Liver (tissue), 9 donors: ENCODE data around the gene ADAMTS7. TPM values are rescaled to one million over a fixed set of nuclear protein-coding genes. Genes with fewer than 3 reads are reported as not detected.
"Not testable (repeated sequence)": the region's sequence is repeated elsewhere in the genome, so short reads cannot be mapped to it uniquely, and the experiment has no call there.

Experiments
- DNase-seq: peaks from one replicate; pipeline ENCODE4 v3.0.0-alpha.2; 2017; ENCODE audit warnings: low spot score
- H3K27ac ChIP-seq, 2 donors: one replicate each; pipeline ENCODE4 v1.7.0; 2013; ENCODE audit warnings: inconsistent platforms in 2 of 2, low read length in 2 of 2, control low read depth in 1 of 2, low read depth in 1 of 2, mild to moderate bottlenecking in 1 of 2
- H3K27me3 ChIP-seq, 4 donors: one replicate each; pipeline versions ENCODE4 v1.6.1 to v1.7.0; 2013; ENCODE audit warnings: low read length in 3 of 4, inconsistent platforms in 1 of 4, mild to moderate bottlenecking in 1 of 4, moderate library complexity in 1 of 4; ENCODE audit not compliant: control insufficient read depth in 4 of 4, insufficient read depth in 4 of 4
- H3K36me3 ChIP-seq, 4 donors: one replicate each; pipeline versions ENCODE4 v1.6.1 to v1.7.0; 2013; ENCODE audit warnings: low read length in 3 of 4, mild to moderate bottlenecking in 3 of 4, low read depth in 1 of 4, moderate library complexity in 1 of 4; ENCODE audit not compliant: control insufficient read depth in 4 of 4, insufficient read depth in 3 of 4
- H3K4me1 ChIP-seq, 4 donors: one replicate each; pipeline versions ENCODE4 v1.6.1 to v1.7.0; 2013; ENCODE audit warnings: low read length in 3 of 4, mild to moderate bottlenecking in 3 of 4, moderate library complexity in 1 of 4; ENCODE audit not compliant: control insufficient read depth in 4 of 4, insufficient read depth in 4 of 4
- H3K4me3 ChIP-seq, 3 donors: one replicate each; pipeline versions ENCODE4 v1.6.1 to v1.7.0; 2013; ENCODE audit warnings: low read length in 3 of 3, control low read depth in 1 of 3, low read depth in 1 of 3, mild to moderate bottlenecking in 1 of 3
- H3K9ac ChIP-seq, 2 donors: one replicate each; pipeline ENCODE4 v1.7.0; 2013; ENCODE audit warnings: low read length in 2 of 2, mild to moderate bottlenecking in 2 of 2, moderate library complexity in 2 of 2, control low read depth in 1 of 2, low read depth in 1 of 2
- H3K9me3 ChIP-seq, 4 donors: one replicate each; pipeline versions ENCODE4 v1.6.1 to v1.7.0; 2013; ENCODE audit warnings: low read length in 3 of 4; ENCODE audit not compliant: control insufficient read depth in 4 of 4
- EGR1 ChIP-seq, 2 donors: IDR thresholded peaks; 2 replicates each; pipeline ENCODE4 v1.6.1; 2016 to 2018; ENCODE audit warnings: antibody characterized with exemption in 2 of 2, low read depth in 2 of 2
- FOXA1 ChIP-seq: IDR thresholded peaks from 2 replicates; pipeline ENCODE4 v1.6.1; 2016; ENCODE audit warnings: antibody characterized with exemption
- FOXA2 ChIP-seq: IDR thresholded peaks from 2 replicates; pipeline ENCODE4 v1.6.1; 2016; ENCODE audit warnings: antibody characterized with exemption
- GABPA ChIP-seq, 2 donors: IDR thresholded peaks in 1 of 2; conservative IDR thresholded peaks in 1 of 2; 2 replicates each; pipeline ENCODE4 v1.6.1; 2016; ENCODE audit warnings: antibody characterized with exemption in 2 of 2, mild to moderate bottlenecking in 1 of 2, moderate library complexity in 1 of 2
- HNF4A ChIP-seq, 2 donors: conservative IDR thresholded peaks; 2 replicates each; pipeline ENCODE4 v1.6.1; 2016; ENCODE audit warnings: antibody characterized with exemption in 2 of 2, mild to moderate bottlenecking in 2 of 2
- HNF4G ChIP-seq: IDR thresholded peaks from 2 replicates; pipeline ENCODE4 v1.6.1; 2016; ENCODE audit warnings: antibody characterized with exemption
- JUND ChIP-seq, 2 donors: IDR thresholded peaks; 2 replicates each; pipeline ENCODE4 v1.6.1; 2016; ENCODE audit warnings: antibody characterized with exemption in 2 of 2
- MAX ChIP-seq: IDR thresholded peaks from 2 replicates; pipeline ENCODE4 v1.6.1; 2016; ENCODE audit warnings: antibody characterized with exemption
- REST ChIP-seq: IDR thresholded peaks from 2 replicates; pipeline ENCODE4 v1.6.1; 2016; ENCODE audit warnings: antibody characterized with exemption, mild to moderate bottlenecking
- YY1 ChIP-seq: IDR thresholded peaks from 2 replicates; pipeline ENCODE4 v1.6.1; 2016; ENCODE audit warnings: antibody characterized with exemption, mild to moderate bottlenecking
- ZBTB33 ChIP-seq: IDR thresholded peaks from 2 replicates; pipeline ENCODE4 v1.6.1; 2016; ENCODE audit warnings: antibody characterized with exemption
- WGBS: extraction: QIAGEN DNeasy Blood & Tissue Kit; methylation state at CpG from one replicate; pipeline ENCODE4 v1.1.7; 2013; 5-methylcytosine and 5-hydroxymethylcytosine counted together
- polyA plus RNA-seq, 2 donors: library from polyadenylated mRNA; stranded (reverse) in 1 of 2; unstranded in 1 of 2; fragments of 200-250 nt in 1 of 2; fragments of >200 nt in 1 of 2; fragmentation: Nextera tagmentation in 1 of 2; extraction: Ambion mirVana in 1 of 2; gene quantifications; one replicate each; pipeline versions ENCODE4 v1.2.1 to v1.2.3, GENCODE V29; 2013 to 2015
- total RNA-seq, 2 donors: library from RNA; depleted of rRNA; stranded (reverse); fragments of >200 nt; gene quantifications; one replicate each; pipeline ENCODE4 v1.2.3, GENCODE V29; 2014
- donor health status: healthy.
- donor health status: healthy.
- donor health status: healthy.
- donor health status: healthy.
- donor health status: healthy.

Gene ADAMTS7
- total and polyA plus RNA-seq, 4 donors: 0.13 to 2.4 (median 1.3) TPM

GRCh38 chr15:78776046-78776925, 35.0 kb downstream of the ADAMTS7 start:
- not testable (repeated sequence) for DNase-seq, H3K36me3 ChIP-seq, H3K27ac ChIP-seq, H3K9me3 ChIP-seq, H3K4me1 ChIP-seq, H3K9ac ChIP-seq, H3K27me3 ChIP-seq, H3K4me3 ChIP-seq
- 91% methylated on average over 25 of the region's 25 CpGs for WGBS

GRCh38 chr15:78775472-78775871, 35.8 kb downstream of the ADAMTS7 start:
- no peak for TF ChIP-seq GABPA (IDR thresholded peaks at IDR 0.05 in 1 of 2, conservative IDR thresholded peaks at IDR 0.05 in 1 of 2)
- no peak for TF ChIP-seq REST
- TF ChIP-seq ZBTB33: no peak
- no peak for TF ChIP-seq MAX
- TF ChIP-seq FOXA1: no peak
- no peak for TF ChIP-seq JUND (IDR thresholded peaks at IDR 0.05)
- no peak for TF ChIP-seq EGR1 (IDR thresholded peaks at IDR 0.05; ENCODE audit: low read depth in 2 of 2)
- TF ChIP-seq HNF4G: no peak
- no peak for TF ChIP-seq YY1
- no peak for TF ChIP-seq FOXA2
- no peak for TF ChIP-seq HNF4A (conservative IDR thresholded peaks at IDR 0.05)
- WGBS: 88% methylated on average over 7 of the region's 8 CpGs
- Histone ChIP-seq H3K9me3 (no peaks in the 10 kb centered on the region), H3K4me1 (peaks cover 0 to 2% (median 0%) of the 10 kb centered on the region in 4 donors), H3K36me3 (no peaks in the 10 kb centered on the region), H3K27me3 (no peaks in the 10 kb centered on the region), H3K9ac (no peak overlapping the region), H3K27ac (no peak overlapping the region), H3K4me3 (no peak overlapping the region)
- DNase-seq: no peak

GRCh38 chr15:78774451-78774990, 36.7 kb downstream of the ADAMTS7 start:
- not testable (repeated sequence) for H3K27ac ChIP-seq, H3K9me3 ChIP-seq, H3K4me3 ChIP-seq, DNase-seq, H3K4me1 ChIP-seq, H3K27me3 ChIP-seq, H3K9ac ChIP-seq, H3K36me3 ChIP-seq
- 90% methylated on average over 15 of the region's 15 CpGs for WGBS

- H3K36me3 ChIP-seq: not testable (repeated sequence)
These were observed 37.4 kb downstream of the ADAMTS7 start for GRCh38 chr15:78773765-78774450.

More at GRCh38 chr15:78773765-78774450, 37.4 kb downstream of the ADAMTS7 start:
- H3K9me3 ChIP-seq, H3K4me3 ChIP-seq, H3K4me1 ChIP-seq, H3K27me3 ChIP-seq, H3K9ac ChIP-seq, DNase-seq, H3K27ac ChIP-seq: not testable (repeated sequence)
- WGBS: 92% methylated on average over 25 of the region's 25 CpGs
